ENCODE data around the gene WDR13.
A peak's percentile ranks its signal among the peaks of the same experiment; 100 is the strongest.

WDR13 gene

GRCh38 chrX:48579259-48579658, 18.0 kb upstream of the WDR13 start:
- TF ChIP-seq CTCF (IDR thresholded peaks at IDR 0.05; ENCODE audit: low read depth, low read length, missing control alignments): no peak
- H3K4me3 ChIP-seq (replicated peaks; ENCODE audit: low read depth, low read length): no peak overlapping the region
- no peak for DNase-seq (ENCODE audit: extremely low read depth, low read depth)

GRCh38 chrX:48580662-48581061, 16.6 kb upstream of the WDR13 start:
- DNase-seq (ENCODE audit: extremely low read depth, low read depth): no peak
- H3K4me3 ChIP-seq (replicated peaks; ENCODE audit: low read depth, low read length): no peak overlapping the region
- TF ChIP-seq CTCF (IDR thresholded peaks at IDR 0.05; ENCODE audit: low read depth, low read length, missing control alignments): no peak

GRCh38 chrX:48584698-48585097, 12.6 kb upstream of the WDR13 start:
- H3K4me3 ChIP-seq (replicated peaks; ENCODE audit: low read depth, low read length): no peak overlapping the region
- no peak for TF ChIP-seq CTCF (IDR thresholded peaks at IDR 0.05; ENCODE audit: low read depth, low read length, missing control alignments)
- DNase-seq (ENCODE audit: extremely low read depth, low read depth): no peak

- no peak overlapping the region for H3K4me3 ChIP-seq (replicated peaks; ENCODE audit: low read depth, low read length)
- no peak for DNase-seq (ENCODE audit: extremely low read depth, low read depth)
- no peak for TF ChIP-seq CTCF (IDR thresholded peaks at IDR 0.05; ENCODE audit: low read depth, low read length, missing control alignments)
These were observed 7.7 kb upstream of the WDR13 start for GRCh38 chrX:48589482-48590162.

GRCh38 chrX:48590203-48591103, 6.8 kb upstream of the WDR13 start:
- TF ChIP-seq CTCF (IDR thresholded peaks at IDR 0.05; ENCODE audit: low read depth, low read length, missing control alignments): no peak
- DNase-seq (ENCODE audit: extremely low read depth, low read depth): no peak
- no peak overlapping the region for H3K4me3 ChIP-seq (replicated peaks; ENCODE audit: low read depth, low read length)

GRCh38 chrX:48591255-48591791, 6.0 kb upstream of the WDR13 start:
- no peak overlapping the region for H3K4me3 ChIP-seq (replicated peaks; ENCODE audit: low read depth, low read length)
- DNase-seq (ENCODE audit: extremely low read depth, low read depth): peak; percentile 38
- TF ChIP-seq CTCF (IDR thresholded peaks at IDR 0.05; ENCODE audit: low read depth, low read length, missing control alignments): no peak

Data from HFF-Myc (cell line).